HCT116 (cell line): ENCODE measurements around the gene SDCCAG8. TPM values are rescaled to one million over a fixed set of nuclear protein-coding genes. Genes with fewer than 3 reads are reported as not detected.

Experiments
- ATAC-seq: fragments of 200-7000 bp; cut with Tn5 transposase; 2 replicates; pipeline ENCODE4 v1.9.1; 2020; ENCODE audit warnings: mild to moderate bottlenecking, moderate library complexity
- BruUV-seq: library from RNA; stranded (reverse); fragments of 400-500 nt; replicated peaks from 2 replicates; lab custom pipeline; 2021; lab: Mats Ljungman, UMichigan
- CTCF ChIA-PET: fragments of 300-600 bp; sonication (Branson Sonifier 250); formaldehyde crosslinking; loops from one replicate; lab custom pipeline; 2021; ENCODE audit warnings: antibody characterized with exemption; lab: Charles Lee
- POLR2A ChIA-PET: fragments of 300-600, 350-600 bp; sonication (Branson Sonifier 250); formaldehyde crosslinking; loops from one replicate; lab custom pipeline; 2021; ENCODE audit warnings: antibody characterized with exemption; lab: Charles Lee
- RAD21 ChIA-PET, 2 experiments: fragments of 300-600 bp; sonication (Branson Sonifier 250); formaldehyde crosslinking; loops; one replicate each; lab custom pipeline; 2023; ENCODE audit warnings: low total read pairs in 2 of 2; ENCODE audit not compliant: uncharacterized antibody in 2 of 2, unreplicated experiment in 2 of 2, low non-redundant PET in 1 of 2; lab: Charles Lee
- DNase-seq: peaks from one replicate; pipeline ENCODE4 v3.0.0-alpha.2; 2010; ENCODE audit warnings: low read depth, low spot score
- H2AFZ ChIP-seq: fragments of 200-600 bp; shearing (Covaris generic), sonication (generic); 2 replicates; pipeline ENCODE4 v1.6.1; 2017; ENCODE audit warnings: low read depth, mixed run types, mixed read lengths, antibody characterized with exemption, low read length; ENCODE audit not compliant: poor library complexity, severe bottlenecking
- H3K27ac ChIP-seq: 2 replicates; pipeline ENCODE4 v1.5.1; 2012; ENCODE audit warnings: low read depth, low read length
- H3K27me3 ChIP-seq: fragments of 200-600 bp; sonication (generic); 2 replicates; pipeline ENCODE4 v1.6.1; 2016; ENCODE audit warnings: mixed run types, low read length, mixed read lengths; ENCODE audit not compliant: insufficient read depth
- H3K36me3 ChIP-seq, 2 experiments: fragments of 200-500 bp in 1 of 2; fragments of 200-600 bp in 1 of 2; sonication (Bioruptor generic) in 1 of 2; sonication (generic) in 1 of 2; 2 replicates each; pipeline versions ENCODE4 v1.5.1 to v1.6.1; 2014 to 2016; ENCODE audit warnings: low read length in 2 of 2, inconsistent platforms in 1 of 2, mixed read lengths in 1 of 2, mixed run types in 1 of 2; ENCODE audit not compliant: insufficient read depth in 2 of 2, control insufficient read depth in 1 of 2
- H3K4me1 ChIP-seq, 2 experiments: fragments of 200-600 bp in 1 of 2; sonication (generic) in 1 of 2; 2 replicates each; pipeline versions ENCODE4 v1.5.1 to v1.6.1; 2012 to 2017; ENCODE audit warnings: low read length in 2 of 2, inconsistent platforms in 1 of 2, mild to moderate bottlenecking in 1 of 2, mixed read lengths in 1 of 2, mixed run types in 1 of 2, moderate library complexity in 1 of 2; ENCODE audit not compliant: insufficient read depth in 2 of 2, control insufficient read depth in 1 of 2
- H3K4me2 ChIP-seq: fragments of 200-600 bp; sonication (generic); 2 replicates; pipeline ENCODE4 v1.6.1; 2017; ENCODE audit warnings: mixed run types, low read length, mixed read lengths
- H3K4me3 ChIP-seq, 2 experiments: fragments of 200-600 bp in 1 of 2; sonication (generic) in 1 of 2; replicated peaks in 1 of 2; 2 replicates each; pipeline ENCODE4 v1.5.1; 2011 to 2016; ENCODE audit warnings: low read length in 2 of 2, control low read depth in 1 of 2, low read depth in 1 of 2, mild to moderate bottlenecking in 1 of 2, mixed read lengths in 1 of 2, mixed run types in 1 of 2
- H3K79me2 ChIP-seq: fragments of 200-600 bp; sonication (generic); 2 replicates; pipeline ENCODE4 v1.6.1; 2017; ENCODE audit warnings: mild to moderate bottlenecking, mixed run types, low read length, moderate library complexity, mixed read lengths; ENCODE audit not compliant: insufficient read depth
- H3K9ac ChIP-seq: fragments of 200-600 bp; sonication (generic); 2 replicates; pipeline ENCODE4 v1.6.1; 2016; ENCODE audit warnings: low read length, mixed read lengths
- H3K9me2 ChIP-seq: fragments of 200-600 bp; sonication (generic), shearing (Covaris generic); 2 replicates; pipeline ENCODE4 v1.6.1; 2017; ENCODE audit warnings: mixed run types, mild to moderate bottlenecking, moderate library complexity; ENCODE audit not compliant: insufficient read depth
- H3K9me3 ChIP-seq, 2 experiments: fragments of 200-500 bp in 1 of 2; fragments of 200-600 bp in 1 of 2; sonication (Bioruptor generic) in 1 of 2; sonication (generic) in 1 of 2; 2 replicates each; pipeline ENCODE4 v1.6.1; 2014 to 2017; ENCODE audit warnings: low read length in 2 of 2, mixed read lengths in 2 of 2, inconsistent platforms in 1 of 2, low read depth in 1 of 2, mild to moderate bottlenecking in 1 of 2, mixed run types in 1 of 2, moderate library complexity in 1 of 2; ENCODE audit not compliant: control insufficient read depth in 1 of 2, insufficient read depth in 1 of 2
- H4K20me1 ChIP-seq: fragments of 200-600 bp; sonication (generic), shearing (Covaris generic); 2 replicates; pipeline ENCODE4 v1.6.1; 2017; ENCODE audit warnings: mixed run types, mild to moderate bottlenecking, moderate library complexity; ENCODE audit not compliant: insufficient read depth
- CBX3 ChIP-seq: IDR thresholded peaks from 2 replicates; pipeline ENCODE4 v1.6.1; 2012; ENCODE audit warnings: low read depth
- CEBPB ChIP-seq: IDR thresholded peaks from 2 replicates; pipeline ENCODE4 v1.6.1; 2012; ENCODE audit warnings: low read depth
- CTCF ChIP-seq, 3 experiments: fragments of 200-600 bp in 1 of 3; sonication (generic) in 1 of 3; IDR thresholded peaks in 2 of 3; conservative IDR thresholded peaks in 1 of 3; 2 replicates each; pipeline ENCODE4 v1.5.1; 2012 to 2017; ENCODE audit warnings: low read depth in 2 of 3, low read length in 2 of 3, antibody characterized with exemption in 1 of 3, borderline replicate concordance in 1 of 3, control low read depth in 1 of 3, mild to moderate bottlenecking in 1 of 3, mixed read lengths in 1 of 3, mixed run types in 1 of 3, moderate library complexity in 1 of 3; ENCODE audit not compliant: insufficient read depth in 1 of 3
- EGR1 ChIP-seq: IDR thresholded peaks from 2 replicates; pipeline ENCODE4 v1.6.1; 2012; ENCODE audit warnings: low read depth
- EZH2 ChIP-seq: fragments of 200-600 bp; sonication (generic); IDR thresholded peaks from 2 replicates; pipeline ENCODE4 v1.6.1; 2017; ENCODE audit warnings: antibody characterized with exemption, mixed run types
- EZH2phosphoT487 ChIP-seq: fragments of 200-600 bp; IDR thresholded peaks from 2 replicates; pipeline ENCODE4 v1.6.1; 2018; ENCODE audit warnings: antibody characterized with exemption, borderline replicate concordance
- FOSL1 ChIP-seq: IDR thresholded peaks from 2 replicates; pipeline ENCODE4 v1.6.1; 2012; ENCODE audit warnings: low read depth
- POLR2A ChIP-seq: IDR thresholded peaks from 2 replicates; pipeline ENCODE4 v1.7.0; 2011; ENCODE audit warnings: borderline replicate concordance; ENCODE audit not compliant: insufficient read depth, insufficient read length; ENCODE audit errors: extremely low read depth
- POLR2AphosphoS5 ChIP-seq: IDR thresholded peaks from 2 replicates; pipeline ENCODE4 v1.6.1; 2011; ENCODE audit warnings: mild to moderate bottlenecking, low read depth, low read length, moderate library complexity
- RAD21 ChIP-seq: IDR thresholded peaks from 2 replicates; pipeline ENCODE4 v1.6.1; 2012; ENCODE audit warnings: low read depth, mild to moderate bottlenecking
- SIN3A ChIP-seq: IDR thresholded peaks from 2 replicates; pipeline ENCODE4 v1.6.1; 2012; ENCODE audit warnings: low read depth
- SP1 ChIP-seq: IDR thresholded peaks from 2 replicates; pipeline ENCODE4 v1.6.1; 2012; ENCODE audit warnings: low read depth
- TCF7L2 ChIP-seq: IDR thresholded peaks from 2 replicates; pipeline ENCODE4 v1.7.0; 2011; ENCODE audit warnings: borderline replicate concordance, inconsistent platforms; ENCODE audit not compliant: insufficient read depth, insufficient read length; ENCODE audit errors: extremely low read depth
- YY1 ChIP-seq: IDR thresholded peaks from 2 replicates; pipeline ENCODE4 v1.6.1; 2011; ENCODE audit warnings: low read length, low read depth, moderate library complexity, mild to moderate bottlenecking; ENCODE audit not compliant: insufficient replicate concordance; ENCODE audit errors: extremely low read depth
- ZFX ChIP-seq: fragments of 450-650 bp; IDR thresholded peaks from 2 replicates; pipeline ENCODE4 v1.6.1; 2017
- intact Hi-C: fragments of 100-400 bp; cut with micrococcal nuclease; formaldehyde crosslinking; loops from 2 replicates; pipeline ENCODE4 v1.10.0; 2022
- total RNA-seq: library from RNA; stranded (reverse); gene quantifications from one replicate; pipeline ENCODE4 v1.2.1, GENCODE V29; 2021; ENCODE audit not compliant: unreplicated experiment
- TF ChIP-seq, protein P1 (sequence below): IDR thresholded peaks from 2 replicates; pipeline ENCODE4 v1.6.1; 2012

SDCCAG8 gene
- total RNA-seq, 1 experiment from 2014 or later, result 38.2 TPM

DNA sequence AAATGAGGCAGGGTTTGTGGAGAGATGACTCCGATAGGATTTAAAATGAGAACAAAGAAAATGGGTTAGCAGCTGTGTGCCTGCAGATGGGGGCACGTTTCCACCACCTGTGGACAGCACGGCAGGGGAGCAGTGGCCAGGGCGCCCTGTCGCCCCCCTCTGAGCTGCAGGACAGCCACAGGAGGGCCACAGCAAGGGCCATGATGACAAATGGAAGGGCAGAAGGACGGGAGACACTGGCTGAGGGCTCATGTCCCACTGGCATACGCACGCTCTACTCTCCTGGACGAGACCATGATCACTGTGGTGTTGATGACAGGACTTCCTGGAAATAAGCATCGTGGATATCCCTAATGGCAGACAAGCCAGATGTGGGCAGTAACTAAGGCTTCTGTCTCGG is 241.0 kb downstream of the SDCCAG8 start:
- POLR2A ChIA-PET, result no interaction called here

GRCh38 chr1:243497939-243498681 is 242.3 kb downstream of the SDCCAG8 start:
- no peaks in the 10 kb centered on the region for H3K9me2 ChIP-seq
- H4K20me1 ChIP-seq, result no peaks in the 10 kb centered on the region
- H3K9me3 ChIP-seq, result no peaks in the 10 kb centered on the region
- ChIA-PET CTCF (no interaction called here), RAD21 (no interaction called here), POLR2A (no interaction called here)
- H3K27ac ChIP-seq, result no peak overlapping the region
- no peaks in the 10 kb centered on the region for H3K27me3 ChIP-seq
- no peak overlapping the region for H3K9ac ChIP-seq
- H3K79me2 ChIP-seq, result peaks cover 7% of the 10 kb centered on the region; the same call in 1 of the 2 replicates
- DNase-seq (no peak), ATAC-seq (no peak)
- H3K4me3 ChIP-seq, result no peak overlapping the region
- intact Hi-C loops, result no loop called here
- H3K4me2 ChIP-seq, result no peak overlapping the region
- H3K36me3 ChIP-seq, result no peaks in the 10 kb centered on the region; a peak in 1 of 4 replicates
- BruUV-seq, result no TSS peak
- no peak overlapping the region for H2AFZ ChIP-seq
- TF ChIP-seq, protein P1, sequence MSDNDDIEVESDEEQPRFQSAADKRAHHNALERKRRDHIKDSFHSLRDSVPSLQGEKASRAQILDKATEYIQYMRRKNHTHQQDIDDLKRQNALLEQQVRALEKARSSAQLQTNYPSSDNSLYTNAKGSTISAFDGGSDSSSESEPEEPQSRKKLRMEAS, result no peak
- TF ChIP-seq CBX3, result no peak
- no peak for TF ChIP-seq EGR1
- no peak for TF ChIP-seq EZH2phosphoT487
- no peak for TF ChIP-seq FOSL1
- no peak for TF ChIP-seq POLR2AphosphoS5
- TF ChIP-seq ZFX, result no peak
- TF ChIP-seq RAD21, result no peak
- no peak for TF ChIP-seq CTCF (IDR thresholded peaks at IDR 0.05 in 2 of 3, conservative IDR thresholded peaks at IDR 0.05 in 1 of 3; ENCODE audit: borderline replicate concordance in 1 of 3, insufficient read depth in 1 of 3, low read depth in 2 of 3, low read length in 2 of 3)
- TF ChIP-seq SIN3A, result no peak
- TF ChIP-seq YY1, result no peak
- TF ChIP-seq TCF7L2, result no peak
- H3K4me1 ChIP-seq, result no peaks in the 10 kb centered on the region

More for the DNA sequence above, 241.0 kb downstream of the SDCCAG8 start:
- RAD21 ChIA-PET, result no interaction called here
- ATAC-seq (no peak), DNase-seq (no peak)
- CTCF ChIA-PET, result no interaction called here
- no peaks in the 10 kb centered on the region for H3K9me2 ChIP-seq
- no peaks in the 10 kb centered on the region for H3K27me3 ChIP-seq
- H3K4me1 ChIP-seq, result no peaks in the 10 kb centered on the region
- intact Hi-C loops, result no loop called here
- H3K9ac ChIP-seq, result no peak overlapping the region
- TF ChIP-seq CEBPB (no peak), RAD21 (no peak), POLR2A (no peak), EZH2 (no peak), SP1 (no peak), FOSL1 (no peak)
- no peak overlapping the region for H2AFZ ChIP-seq
- peaks cover 9% of the 10 kb centered on the region; the same call in 1 of the 2 replicates for H3K79me2 ChIP-seq
- no peaks in the 10 kb centered on the region; a peak in 1 of 4 replicates for H3K36me3 ChIP-seq
- no peaks in the 10 kb centered on the region for H3K9me3 ChIP-seq
- H4K20me1 ChIP-seq, result no peaks in the 10 kb centered on the region
- no peak overlapping the region for H3K4me3 ChIP-seq
- H3K27ac ChIP-seq, result no peak overlapping the region
- no peak overlapping the region for H3K4me2 ChIP-seq
- BruUV-seq, result no TSS peak
